ENCODE data around the gene PHACTR1. TPM values are rescaled to one million over a fixed set of nuclear protein-coding genes. Genes with fewer than 3 reads are reported as not detected.

The PHACTR1 gene
- total RNA-seq, 4 donors from 2014 or later: 1.2 to 3.2 (median 1.6) TPM; not detected in 1

DNA sequence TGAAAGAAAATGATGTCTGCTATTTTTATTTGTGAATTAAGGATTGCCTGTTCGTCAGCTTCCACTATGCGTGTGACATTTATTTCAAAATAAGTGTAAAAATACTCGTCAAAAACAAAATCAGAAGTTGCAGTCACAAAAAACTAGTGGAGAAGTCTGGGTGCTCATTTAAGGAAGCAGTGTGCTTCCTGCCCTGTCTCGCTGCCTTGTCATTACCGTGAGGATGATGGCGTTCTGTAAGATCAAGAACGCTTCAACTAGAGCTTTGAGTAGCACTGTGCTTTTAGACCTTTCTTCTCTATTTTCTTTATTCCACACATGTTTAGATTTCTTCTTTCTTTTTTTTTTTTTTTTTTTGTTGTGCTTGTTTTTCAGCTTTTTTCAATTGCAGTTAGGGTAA lies 424.8 kb downstream of the PHACTR1 start:
- Histone ChIP-seq H3K27ac (no peak overlapping the region), H3K9me3 (no peaks in the 10 kb centered on the region), H3K27me3 (no peaks in the 10 kb centered on the region), H3K4me1 (no peaks in the 10 kb centered on the region), H3K36me3 (no peaks in the 10 kb centered on the region), H3K4me3 (no peak overlapping the region)
- no peak for DNase-seq
- in situ Hi-C loops (cut with MboI; ENCODE audit: low pct_ligation_motif_present in 1 of 4, low pct_unique_long_range_greater_than_20kb in 1 of 4, low sequenced_read_pairs in 3 of 4): no loop called here
- TF ChIP-seq POLR2A (IDR thresholded peaks at IDR 0.05): no peak
- TF ChIP-seq, protein P1, sequence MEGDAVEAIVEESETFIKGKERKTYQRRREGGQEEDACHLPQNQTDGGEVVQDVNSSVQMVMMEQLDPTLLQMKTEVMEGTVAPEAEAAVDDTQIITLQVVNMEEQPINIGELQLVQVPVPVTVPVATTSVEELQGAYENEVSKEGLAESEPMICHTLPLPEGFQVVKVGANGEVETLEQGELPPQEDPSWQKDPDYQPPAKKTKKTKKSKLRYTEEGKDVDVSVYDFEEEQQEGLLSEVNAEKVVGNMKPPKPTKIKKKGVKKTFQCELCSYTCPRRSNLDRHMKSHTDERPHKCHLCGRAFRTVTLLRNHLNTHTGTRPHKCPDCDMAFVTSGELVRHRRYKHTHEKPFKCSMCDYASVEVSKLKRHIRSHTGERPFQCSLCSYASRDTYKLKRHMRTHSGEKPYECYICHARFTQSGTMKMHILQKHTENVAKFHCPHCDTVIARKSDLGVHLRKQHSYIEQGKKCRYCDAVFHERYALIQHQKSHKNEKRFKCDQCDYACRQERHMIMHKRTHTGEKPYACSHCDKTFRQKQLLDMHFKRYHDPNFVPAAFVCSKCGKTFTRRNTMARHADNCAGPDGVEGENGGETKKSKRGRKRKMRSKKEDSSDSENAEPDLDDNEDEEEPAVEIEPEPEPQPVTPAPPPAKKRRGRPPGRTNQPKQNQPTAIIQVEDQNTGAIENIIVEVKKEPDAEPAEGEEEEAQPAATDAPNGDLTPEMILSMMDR (IDR thresholded peaks at IDR 0.05): no peak
- no peak for TF ChIP-seq EP300 (IDR thresholded peaks at IDR 0.05; ENCODE audit: low read depth)
- no peak for TF ChIP-seq POLR2AphosphoS5 (IDR thresholded peaks at IDR 0.05)
- intact Hi-C loops (cut with DNase I; ENCODE audit: low total_unique reads): no loop called here
- WGBS, 2 donors (ENCODE audit: low coverage in 1 of 2): 76% methylated on average over 7 of the region's 7 CpGs

DNA sequence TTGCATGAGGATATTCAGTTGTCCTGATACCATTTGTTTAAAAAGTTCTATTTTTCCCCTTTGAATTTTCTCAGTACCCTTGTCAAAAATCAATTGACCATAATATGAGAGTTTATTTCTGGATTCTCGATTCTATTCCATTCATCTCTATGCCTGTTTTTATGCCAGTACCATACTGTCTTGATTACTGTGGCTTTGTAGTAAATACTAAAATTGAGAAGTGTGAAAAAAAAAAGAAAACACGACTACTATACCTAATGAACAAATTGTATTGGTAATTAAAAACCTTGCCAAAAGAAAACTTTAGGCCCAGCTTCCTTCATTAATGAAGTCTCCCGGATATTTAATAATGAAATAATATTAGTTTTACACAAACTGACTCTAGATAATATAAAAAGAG lies 426.0 kb downstream of the PHACTR1 start:
- TF ChIP-seq EP300 (IDR thresholded peaks at IDR 0.05; ENCODE audit: low read depth) (no peak), POLR2AphosphoS5 (IDR thresholded peaks at IDR 0.05) (no peak)
- Histone ChIP-seq H3K4me3 (no peak overlapping the region), H3K27ac (no peak overlapping the region), H3K9me3 (no peaks in the 10 kb centered on the region), H3K36me3 (no peaks in the 10 kb centered on the region), H3K27me3 (peaks cover 4% of the 10 kb centered on the region), H3K4me1 (no peaks in the 10 kb centered on the region)
- intact Hi-C loops (cut with DNase I; ENCODE audit: low total_unique reads): no loop called here
- DNase-seq: no peak
- WGBS, 2 donors (ENCODE audit: low coverage in 1 of 2): 83% methylated on average over 3 of the region's 3 CpGs
- in situ Hi-C loops (cut with MboI; ENCODE audit: low pct_ligation_motif_present in 1 of 4, low pct_unique_long_range_greater_than_20kb in 1 of 4, low sequenced_read_pairs in 3 of 4): no loop called here

DNA sequence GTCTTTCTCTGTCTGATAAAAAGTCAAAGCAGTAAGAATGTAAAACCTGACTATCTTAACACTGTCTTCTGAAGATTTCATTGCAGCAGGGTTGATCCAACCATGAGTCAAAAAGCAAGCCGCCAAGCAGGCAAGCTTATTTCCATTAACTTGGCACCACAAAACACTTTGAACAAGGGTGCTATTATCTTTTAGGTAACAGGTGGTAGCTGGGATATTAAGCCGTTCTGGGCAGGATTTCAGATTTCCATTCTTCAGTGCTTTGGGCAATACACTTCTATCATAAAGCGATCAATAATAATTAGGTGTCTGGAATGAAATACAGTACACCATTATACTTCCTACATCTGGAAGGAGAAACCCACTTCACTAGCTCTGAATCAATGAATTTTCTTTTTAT lies 429.9 kb downstream of the PHACTR1 start:
- intact Hi-C loops (cut with DNase I; ENCODE audit: low total_unique reads): no loop called here

DNA sequence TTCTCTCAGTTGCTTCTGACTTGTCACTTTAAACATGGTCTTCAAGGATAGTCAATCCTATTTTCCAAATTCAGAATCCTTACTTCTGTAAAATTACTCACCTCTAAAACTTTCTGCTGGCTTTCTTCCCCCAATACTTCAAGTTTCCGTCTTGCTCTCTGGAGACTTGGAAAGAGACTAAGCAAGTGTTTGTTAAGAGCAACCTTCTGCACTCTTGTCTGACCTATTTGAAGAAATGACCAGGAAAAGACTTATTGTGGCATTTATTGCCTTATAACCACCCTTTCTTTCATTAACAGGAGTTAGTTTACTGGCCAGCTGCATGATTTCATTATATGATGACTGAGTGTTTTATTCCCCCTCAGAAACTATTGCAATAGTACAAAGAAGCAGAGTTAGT lies 430.8 kb downstream of the PHACTR1 start:
- Histone ChIP-seq H3K36me3 (no peaks in the 10 kb centered on the region), H3K9me3 (no peaks in the 10 kb centered on the region), H3K4me3 (no peak overlapping the region), H3K27me3 (peaks cover 4% of the 10 kb centered on the region), H3K4me1 (no peaks in the 10 kb centered on the region), H3K27ac (no peak overlapping the region)
- in situ Hi-C loops (cut with MboI; ENCODE audit: low pct_ligation_motif_present in 1 of 4, low pct_unique_long_range_greater_than_20kb in 1 of 4, low sequenced_read_pairs in 3 of 4) (no loop called here), intact Hi-C loops (cut with DNase I; ENCODE audit: low total_unique reads) (no loop called here)
- WGBS, 2 donors (ENCODE audit: low coverage in 1 of 2): 33 to 58% methylated on average over 1 of the region's 1 CpG
- no peak for DNase-seq
- TF ChIP-seq EP300 (IDR thresholded peaks at IDR 0.05; ENCODE audit: low read depth) (no peak), POLR2AphosphoS5 (IDR thresholded peaks at IDR 0.05) (no peak), POLR2A (IDR thresholded peaks at IDR 0.05) (no peak)
- TF ChIP-seq, protein P1 (IDR thresholded peaks at IDR 0.05): no peak

More for the DNA sequence above, 429.9 kb downstream of the PHACTR1 start:
- H3K36me3 ChIP-seq: no peaks in the 10 kb centered on the region
- TF ChIP-seq EP300 (IDR thresholded peaks at IDR 0.05; ENCODE audit: low read depth) (no peak), POLR2AphosphoS5 (IDR thresholded peaks at IDR 0.05) (no peak), POLR2A (IDR thresholded peaks at IDR 0.05) (no peak)
- TF ChIP-seq, protein P1 (IDR thresholded peaks at IDR 0.05): no peak
- no peaks in the 10 kb centered on the region for H3K4me1 ChIP-seq
- in situ Hi-C loops (cut with MboI; ENCODE audit: low pct_ligation_motif_present in 1 of 4, low pct_unique_long_range_greater_than_20kb in 1 of 4, low sequenced_read_pairs in 3 of 4): no loop called here
- peaks cover 4% of the 10 kb centered on the region for H3K27me3 ChIP-seq
- no peaks in the 10 kb centered on the region for H3K9me3 ChIP-seq
- DNase-seq: no peak
- H3K4me3 ChIP-seq: no peak overlapping the region
- WGBS, 2 donors (ENCODE audit: low coverage in 1 of 2): 56% methylated on average over 3 of the region's 3 CpGs; no CpG with 5 or more reads in 1 of the 2 donors
- H3K27ac ChIP-seq: no peak overlapping the region

- no peaks in the 10 kb centered on the region for H3K36me3 ChIP-seq
- H3K4me3 ChIP-seq: no peak overlapping the region
- H3K4me1 ChIP-seq: no peaks in the 10 kb centered on the region
- TF ChIP-seq, protein P1 (IDR thresholded peaks at IDR 0.05): no peak
- H3K27me3 ChIP-seq: peaks cover 4% of the 10 kb centered on the region
- intact Hi-C loops (cut with DNase I; ENCODE audit: low total_unique reads) (no loop called here), in situ Hi-C loops (cut with MboI; ENCODE audit: low pct_ligation_motif_present in 1 of 4, low pct_unique_long_range_greater_than_20kb in 1 of 4, low sequenced_read_pairs in 3 of 4) (no loop called here)
- 11 to 31% methylated on average over 2 of the region's 2 CpGs for WGBS, 2 donors (ENCODE audit: low coverage in 1 of 2)
- H3K27ac ChIP-seq: no peak overlapping the region
- no peaks in the 10 kb centered on the region for H3K9me3 ChIP-seq
- DNase-seq: no peak
Observed at GRCh38 chr6:13147782-13148181, 431.2 kb downstream of the PHACTR1 start.
